ENCODE results near the gene NRARP. TPM values are rescaled to one million over a fixed set of nuclear protein-coding genes. Genes with fewer than 3 reads are reported as not detected.
A peak's percentile ranks its signal among the peaks of the same experiment; 100 is the strongest.
"Not testable (repeated sequence)": the region's sequence is repeated elsewhere in the genome, so short reads cannot be mapped to it uniquely, and the experiment has no call there.

Gene NRARP
- total and polyA plus RNA-seq, 8 donors, result 1.2 to 323 (median 3.5) TPM

DNA sequence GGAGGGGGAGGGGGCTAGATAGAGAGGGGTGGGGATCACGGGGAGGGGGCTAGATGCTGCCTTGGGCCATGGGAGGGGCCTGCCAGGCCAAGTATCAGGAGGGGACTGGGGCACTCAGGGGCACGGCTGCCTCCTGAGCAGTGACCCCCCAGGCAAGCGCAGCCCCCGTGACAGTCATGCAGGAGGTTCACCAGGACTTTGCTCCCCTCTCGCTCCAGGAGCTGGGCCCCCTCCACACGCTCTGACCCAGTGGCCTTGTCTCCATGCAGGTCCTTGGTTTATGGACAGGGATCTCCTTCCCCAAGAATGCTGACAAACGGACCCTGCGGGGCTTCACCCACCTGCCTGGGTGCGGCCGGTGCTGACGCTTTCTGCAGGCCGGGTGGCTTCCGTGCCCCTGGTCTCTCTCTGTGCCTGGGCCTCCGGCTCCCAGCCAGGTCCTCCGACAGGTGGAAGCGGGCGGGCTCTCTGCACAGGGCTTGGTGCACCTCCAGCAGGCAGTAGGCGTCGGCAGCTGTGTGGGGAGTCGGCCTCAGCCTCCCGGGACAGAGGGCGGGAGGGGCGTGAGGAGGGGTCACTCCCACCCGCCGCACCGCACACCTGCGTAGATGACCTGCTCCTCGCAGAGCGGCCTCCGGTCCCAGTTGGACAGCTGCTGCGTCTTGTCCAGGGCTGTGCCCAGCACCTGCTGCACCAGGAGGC, 46.8 kb upstream of the NRARP start:
- Histone ChIP-seq H3K9me3 (peaks cover 0 to 12% (median 9%) of the 10 kb centered on the region in 4 donors), H3K4me1 (no peaks in the 10 kb centered on the region), H3K36me3 (peaks cover 12 to 51% (median 36%) of the 10 kb centered on the region in 4 donors), H3K27me3 (no peaks in the 10 kb centered on the region), H3K4me3 (no peak overlapping the region), H3K27ac (no peak overlapping the region)
- TF ChIP-seq POLR2AphosphoS5 (IDR thresholded peaks at IDR 0.05), result no peak
- TF ChIP-seq EP300 (IDR thresholded peaks at IDR 0.05), result no peak
- TF ChIP-seq, protein P1, sequence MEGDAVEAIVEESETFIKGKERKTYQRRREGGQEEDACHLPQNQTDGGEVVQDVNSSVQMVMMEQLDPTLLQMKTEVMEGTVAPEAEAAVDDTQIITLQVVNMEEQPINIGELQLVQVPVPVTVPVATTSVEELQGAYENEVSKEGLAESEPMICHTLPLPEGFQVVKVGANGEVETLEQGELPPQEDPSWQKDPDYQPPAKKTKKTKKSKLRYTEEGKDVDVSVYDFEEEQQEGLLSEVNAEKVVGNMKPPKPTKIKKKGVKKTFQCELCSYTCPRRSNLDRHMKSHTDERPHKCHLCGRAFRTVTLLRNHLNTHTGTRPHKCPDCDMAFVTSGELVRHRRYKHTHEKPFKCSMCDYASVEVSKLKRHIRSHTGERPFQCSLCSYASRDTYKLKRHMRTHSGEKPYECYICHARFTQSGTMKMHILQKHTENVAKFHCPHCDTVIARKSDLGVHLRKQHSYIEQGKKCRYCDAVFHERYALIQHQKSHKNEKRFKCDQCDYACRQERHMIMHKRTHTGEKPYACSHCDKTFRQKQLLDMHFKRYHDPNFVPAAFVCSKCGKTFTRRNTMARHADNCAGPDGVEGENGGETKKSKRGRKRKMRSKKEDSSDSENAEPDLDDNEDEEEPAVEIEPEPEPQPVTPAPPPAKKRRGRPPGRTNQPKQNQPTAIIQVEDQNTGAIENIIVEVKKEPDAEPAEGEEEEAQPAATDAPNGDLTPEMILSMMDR (IDR thresholded peaks at IDR 0.05), result no peak
- no peak for TF ChIP-seq POLR2A (IDR thresholded peaks at IDR 0.05)
- intact Hi-C loops (cut with DNase I; ENCODE audit: low total_unique reads), result no loop called here
- DNase-seq, result no peak
- 87 to 93% (median 88%) methylated on average over 8 to 31 of the region's 31 CpGs for WGBS, 5 donors

DNA sequence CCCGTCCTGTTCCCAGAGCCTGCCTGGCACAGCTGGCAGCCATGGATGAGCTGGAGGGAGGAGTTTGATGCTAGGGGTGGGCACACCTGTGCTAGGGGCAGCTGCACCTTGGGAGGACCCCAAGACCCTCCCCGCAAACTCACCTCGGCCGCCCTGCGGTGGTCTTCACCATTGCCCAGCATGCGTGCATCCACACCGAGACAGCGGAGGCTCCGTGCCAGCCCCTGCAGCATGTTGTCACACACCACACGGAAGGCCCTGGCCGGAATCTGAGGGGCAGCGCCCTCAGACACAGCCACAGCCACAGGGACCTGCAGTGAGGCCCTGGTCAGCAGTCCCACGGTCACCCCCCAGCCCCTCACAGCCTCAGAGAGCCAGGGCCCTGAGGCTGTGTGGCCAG, 45.9 kb upstream of the NRARP start:
- TF ChIP-seq POLR2A (IDR thresholded peaks at IDR 0.05), result no peak
- TF ChIP-seq POLR2AphosphoS5 (IDR thresholded peaks at IDR 0.05), result no peak
- no peak for TF ChIP-seq EP300 (IDR thresholded peaks at IDR 0.05)
- TF ChIP-seq, protein P1 (IDR thresholded peaks at IDR 0.05), result no peak
- WGBS, 5 donors, result 89 to 97% (median 94%) methylated on average over 6 to 13 of the region's 13 CpGs
- no peak overlapping the region for H3K27ac ChIP-seq
- no peak overlapping the region for H3K4me3 ChIP-seq
- H3K36me3 ChIP-seq, result peaks cover 12 to 51% (median 36%) of the 10 kb centered on the region in 4 donors
- H3K9me3 ChIP-seq, result peaks cover 0 to 12% (median 9%) of the 10 kb centered on the region in 4 donors
- no peaks in the 10 kb centered on the region for H3K4me1 ChIP-seq
- intact Hi-C loops (cut with DNase I; ENCODE audit: low total_unique reads), result no loop called here
- H3K27me3 ChIP-seq, result no peaks in the 10 kb centered on the region
- DNase-seq, result peak in 1 of 2 donors; percentile 16

DNA sequence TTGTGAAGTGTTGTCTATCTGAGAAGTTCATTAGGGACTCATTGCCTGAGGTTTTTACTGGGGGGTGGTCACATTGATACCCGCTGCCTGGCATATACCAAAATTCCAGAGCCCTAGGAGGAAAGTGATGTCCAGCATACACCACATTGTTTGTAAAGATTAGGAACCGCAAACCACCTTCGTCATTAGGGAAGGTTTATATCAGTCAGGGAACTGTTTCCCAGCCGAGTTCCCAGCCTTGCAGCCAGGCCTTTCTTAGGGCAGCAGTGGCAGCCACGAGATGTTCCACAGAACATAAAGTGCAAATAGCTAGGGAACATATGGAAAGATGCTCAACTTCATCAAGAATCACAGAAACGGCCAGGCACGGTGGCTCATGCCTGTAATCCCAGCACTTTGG, 40.4 kb upstream of the NRARP start:
- peak in 1 of 2 donors; percentile 14 for DNase-seq
- no peaks in the 10 kb centered on the region for H3K27me3 ChIP-seq
- WGBS, 5 donors, result 80 to 82% (median 81%) methylated on average over 7 of the region's 7 CpGs
- H3K4me1 ChIP-seq, result no peaks in the 10 kb centered on the region
- no peak overlapping the region for H3K27ac ChIP-seq
- peaks cover 0 to 19% (median 11%) of the 10 kb centered on the region in 4 donors for H3K9me3 ChIP-seq
- H3K36me3 ChIP-seq, result peaks cover 9 to 32% (median 19%) of the 10 kb centered on the region in 4 donors
- H3K4me3 ChIP-seq, result no peak overlapping the region
- intact Hi-C loops (cut with DNase I; ENCODE audit: low total_unique reads), result no loop called here
- TF ChIP-seq EP300 (IDR thresholded peaks at IDR 0.05), result no peak

DNA sequence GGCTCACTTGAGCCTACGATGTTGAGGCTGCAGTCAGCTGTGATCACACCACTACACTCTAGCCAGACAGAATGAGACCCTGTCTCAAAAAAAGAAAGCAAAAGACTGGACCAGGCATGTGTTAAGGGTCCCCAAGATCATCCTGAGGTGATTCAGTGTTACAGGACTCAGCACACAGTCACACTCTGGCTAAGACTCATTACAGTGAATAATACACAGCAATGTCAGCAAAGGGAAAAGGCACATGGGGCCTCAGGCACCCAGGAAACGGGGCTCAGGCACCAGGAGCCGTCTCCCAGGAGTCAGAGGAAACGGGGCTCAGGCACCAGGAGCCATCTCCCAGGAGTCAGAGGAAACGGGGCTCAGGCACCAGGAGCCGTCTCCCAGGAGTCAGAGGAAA, 39.2 kb upstream of the NRARP start:
- no peak overlapping the region for H3K27ac ChIP-seq
- peaks cover 0 to 20% (median 8%) of the 10 kb centered on the region in 4 donors for H3K9me3 ChIP-seq
- TF ChIP-seq, protein P1 (IDR thresholded peaks at IDR 0.05), result no peak
- TF ChIP-seq POLR2AphosphoS5 (IDR thresholded peaks at IDR 0.05) (no peak), EP300 (IDR thresholded peaks at IDR 0.05) (no peak), POLR2A (IDR thresholded peaks at IDR 0.05) (no peak)
- no peaks in the 10 kb centered on the region for H3K4me1 ChIP-seq
- no peak overlapping the region for H3K4me3 ChIP-seq
- no peak for DNase-seq
- H3K27me3 ChIP-seq, result no peaks in the 10 kb centered on the region
- peaks cover 0 to 22% (median 9%) of the 10 kb centered on the region in 4 donors for H3K36me3 ChIP-seq
- WGBS, 5 donors, result 69 to 96% (median 79%) methylated on average over 4 to 6 of the region's 6 CpGs
- intact Hi-C loops (cut with DNase I; ENCODE audit: low total_unique reads), result no loop called here

DNA sequence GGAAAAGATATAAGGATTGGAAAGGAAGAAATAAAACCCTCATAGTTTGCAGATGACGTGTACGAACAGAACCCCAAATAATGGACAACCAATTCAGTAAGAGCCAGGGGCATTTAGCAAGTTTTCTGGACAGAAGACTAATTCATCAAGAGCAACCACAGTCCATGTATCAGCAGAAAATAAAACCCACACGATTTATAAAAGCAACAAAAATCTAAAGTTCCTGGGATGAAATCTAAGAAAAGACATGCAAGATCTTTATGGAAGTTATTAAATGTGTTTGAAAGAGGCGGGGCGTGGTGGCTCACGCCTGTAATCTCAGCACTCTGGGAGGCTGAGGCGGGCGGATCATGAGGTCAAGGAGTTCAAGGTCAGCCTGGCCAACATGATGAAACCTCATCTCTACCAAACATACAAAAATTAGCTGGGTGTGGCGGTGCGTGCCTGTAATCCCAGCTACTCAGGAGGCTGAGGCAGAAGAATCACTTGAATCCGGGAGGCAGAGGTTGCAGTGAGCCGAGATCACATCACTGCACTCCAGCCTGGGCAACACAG, 37.9 kb upstream of the NRARP start:
- intact Hi-C loops (cut with DNase I; ENCODE audit: low total_unique reads); H3K27me3 ChIP-seq; H3K27ac ChIP-seq; H3K4me3 ChIP-seq; H3K4me1 ChIP-seq: not testable (repeated sequence)
- peak in 1 of 2 donors; percentile 8 for DNase-seq
- H3K36me3 ChIP-seq, result peaks cover 0 to 23% (median 6%) of the 10 kb centered on the region in 4 donors
- H3K9me3 ChIP-seq, result peaks cover 0 to 22% (median 8%) of the 10 kb centered on the region in 4 donors
- WGBS, 5 donors, result 80 to 93% (median 92%) methylated on average over 12 of the region's 12 CpGs
